Body of pancreas (tissue), 4 donors: Measurements from ENCODE around the gene VPS26B.

Source experiments
- POLR2A ChIP-seq, 3 donors: fragments of 450-650 bp; IDR thresholded peaks; one replicate each; pipeline ENCODE4 v1.6.1; 2016; ENCODE audit warnings: antibody characterized with exemption in 3 of 3, mild to moderate bottlenecking in 2 of 3
- TF ChIP-seq, protein P1 (sequence below), 7 experiments: fragments of 450-650 bp in 4 of 7; fragments of 200-600 bp in 3 of 7; sonication (generic) in 3 of 7; IDR thresholded peaks; one replicate each; pipeline ENCODE4 v1.5.1; 2016 to 2019; ENCODE audit warnings: antibody characterized with exemption in 7 of 7

DNA sequence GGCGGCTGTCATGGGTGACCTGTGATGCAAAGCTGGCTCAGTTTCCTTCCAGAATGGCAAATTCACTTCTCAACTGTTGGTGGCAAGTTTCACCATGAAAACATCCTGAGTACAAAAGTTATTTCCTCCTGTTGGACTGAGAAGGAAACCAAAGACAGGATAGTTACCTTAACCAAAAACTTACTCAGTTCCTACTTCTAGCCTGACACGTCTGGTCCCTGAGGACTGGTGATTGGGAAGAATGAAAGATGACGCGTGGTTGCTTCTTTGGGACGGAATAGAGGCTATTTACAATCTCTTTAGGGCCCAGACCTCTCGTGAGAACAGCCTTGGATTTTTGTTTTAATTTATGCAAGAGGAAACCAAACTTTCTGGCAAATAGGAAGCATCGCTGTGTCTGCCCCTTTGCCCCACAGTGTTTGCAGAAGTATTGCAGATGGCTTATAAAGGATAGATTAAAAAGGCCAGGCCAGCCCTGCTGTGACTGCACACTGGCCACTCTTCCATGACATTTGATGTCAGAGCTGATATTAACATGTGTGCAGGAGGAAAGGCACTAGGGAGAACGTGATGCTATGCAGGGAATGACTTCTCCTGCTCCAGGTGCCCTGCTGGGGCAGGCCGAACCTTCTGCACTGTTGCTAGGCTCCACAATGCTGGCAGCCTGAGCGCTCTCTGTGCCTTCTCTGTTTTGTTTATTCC, 7.6 kb downstream of the VPS26B start:
- TF ChIP-seq, protein P1, sequence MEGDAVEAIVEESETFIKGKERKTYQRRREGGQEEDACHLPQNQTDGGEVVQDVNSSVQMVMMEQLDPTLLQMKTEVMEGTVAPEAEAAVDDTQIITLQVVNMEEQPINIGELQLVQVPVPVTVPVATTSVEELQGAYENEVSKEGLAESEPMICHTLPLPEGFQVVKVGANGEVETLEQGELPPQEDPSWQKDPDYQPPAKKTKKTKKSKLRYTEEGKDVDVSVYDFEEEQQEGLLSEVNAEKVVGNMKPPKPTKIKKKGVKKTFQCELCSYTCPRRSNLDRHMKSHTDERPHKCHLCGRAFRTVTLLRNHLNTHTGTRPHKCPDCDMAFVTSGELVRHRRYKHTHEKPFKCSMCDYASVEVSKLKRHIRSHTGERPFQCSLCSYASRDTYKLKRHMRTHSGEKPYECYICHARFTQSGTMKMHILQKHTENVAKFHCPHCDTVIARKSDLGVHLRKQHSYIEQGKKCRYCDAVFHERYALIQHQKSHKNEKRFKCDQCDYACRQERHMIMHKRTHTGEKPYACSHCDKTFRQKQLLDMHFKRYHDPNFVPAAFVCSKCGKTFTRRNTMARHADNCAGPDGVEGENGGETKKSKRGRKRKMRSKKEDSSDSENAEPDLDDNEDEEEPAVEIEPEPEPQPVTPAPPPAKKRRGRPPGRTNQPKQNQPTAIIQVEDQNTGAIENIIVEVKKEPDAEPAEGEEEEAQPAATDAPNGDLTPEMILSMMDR (IDR thresholded peaks at IDR 0.05), result no peak
- TF ChIP-seq POLR2A (IDR thresholded peaks at IDR 0.05), result no peak
